Heart left ventricle (tissue), 13 donors: ENCODE data around the gene SQOR.

Source experiments
- POLR2A ChIP-seq, 2 donors: fragments of 450-650 bp; IDR thresholded peaks; one replicate each; pipeline ENCODE4 v1.6.1; 2017; ENCODE audit warnings: antibody characterized with exemption in 2 of 2, mild to moderate bottlenecking in 2 of 2, moderate library complexity in 2 of 2
- TF ChIP-seq, protein P1 (sequence below), 12 donors: fragments of 200-600 bp; sonication (generic) in 4 of 12; IDR thresholded peaks; one replicate each; pipeline versions ENCODE4 v1.5.0 to v1.8.0; 2018 to 2022; ENCODE audit warnings: antibody characterized with exemption in 12 of 12, mild to moderate bottlenecking in 5 of 12
- donor health status: ischemic (EF 13 %, LVEDD 7.1; RV severe dilation, severe dysfunction).
- donor health status: DM: no; HTN: yes; CAD: no.
- donor health status: DM: no; HTN: no; CAD: no.
- donor health status: ischemic (EF 25% LVEDD 6.9; RV normal size, moderate dysfunction).
- donor health status: ischemic (EF 25% LVEDD 5.7; RV mildly dilated, moderate dysfunction).
- donor health status: ischemic (EF 35%, LVEDD 5.7; RV mildly dilated, moderate dysfunction).
- donor health status: nonischemic (EF 11% LVEDD 7.7; RV severe dilation, severe dysfunction).
- donor health status: DM: yes; HTN: yes; CAD: no.
- donor health status: PGD.
- donor health status: ischemic (EF 29% LVEDD 5.4; RV normal size, mild dysfunction).
- donor health status: nonischemic (EF 23%, LVEDD 6.1; RV moderate dilation, normal function).

DNA sequence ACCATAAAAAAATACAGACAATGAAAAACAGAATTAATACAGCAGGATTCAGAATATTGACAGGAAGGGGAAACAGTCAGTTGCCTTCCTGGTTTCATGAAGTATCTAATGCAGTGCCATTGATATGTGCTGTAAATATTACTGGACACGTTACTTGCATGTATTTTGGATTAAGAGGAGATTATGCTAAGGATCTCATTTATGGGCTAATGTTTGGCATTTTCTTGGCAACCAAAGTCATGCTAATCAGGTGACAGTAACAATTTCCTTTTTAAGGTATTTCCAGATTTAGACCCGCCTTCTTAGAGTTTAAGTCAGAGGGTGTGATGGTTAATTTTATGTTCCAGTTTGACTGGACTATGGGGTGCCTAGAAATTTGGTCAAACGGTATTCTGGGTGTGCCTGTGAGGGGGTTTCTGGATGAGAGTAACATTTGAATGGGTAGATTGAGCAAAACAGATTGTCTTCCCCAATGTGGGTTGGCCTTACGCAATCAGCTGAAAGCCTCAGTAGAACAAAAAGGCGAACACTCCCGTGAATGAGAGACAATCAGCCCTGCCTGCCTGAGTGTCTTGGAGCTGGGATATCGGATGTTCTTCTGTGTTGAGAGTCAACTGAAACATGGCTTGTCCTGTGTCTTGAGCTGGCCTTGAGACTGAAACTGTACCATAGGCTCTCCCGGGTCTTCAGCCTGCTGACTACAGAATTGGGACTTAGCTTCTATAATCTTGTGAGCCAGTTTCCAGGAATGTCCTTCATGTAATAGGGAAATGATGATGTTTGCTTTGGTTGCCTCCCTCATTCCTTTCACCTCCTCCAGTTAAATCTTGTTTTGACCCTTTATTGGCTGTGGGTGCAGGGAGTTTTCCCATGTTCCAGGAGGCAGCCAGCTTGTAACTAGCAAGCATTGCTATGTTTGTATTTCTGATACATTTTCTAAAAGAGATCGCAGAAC is 10.5 kb downstream of the SQOR start:
- TF ChIP-seq, protein P1, sequence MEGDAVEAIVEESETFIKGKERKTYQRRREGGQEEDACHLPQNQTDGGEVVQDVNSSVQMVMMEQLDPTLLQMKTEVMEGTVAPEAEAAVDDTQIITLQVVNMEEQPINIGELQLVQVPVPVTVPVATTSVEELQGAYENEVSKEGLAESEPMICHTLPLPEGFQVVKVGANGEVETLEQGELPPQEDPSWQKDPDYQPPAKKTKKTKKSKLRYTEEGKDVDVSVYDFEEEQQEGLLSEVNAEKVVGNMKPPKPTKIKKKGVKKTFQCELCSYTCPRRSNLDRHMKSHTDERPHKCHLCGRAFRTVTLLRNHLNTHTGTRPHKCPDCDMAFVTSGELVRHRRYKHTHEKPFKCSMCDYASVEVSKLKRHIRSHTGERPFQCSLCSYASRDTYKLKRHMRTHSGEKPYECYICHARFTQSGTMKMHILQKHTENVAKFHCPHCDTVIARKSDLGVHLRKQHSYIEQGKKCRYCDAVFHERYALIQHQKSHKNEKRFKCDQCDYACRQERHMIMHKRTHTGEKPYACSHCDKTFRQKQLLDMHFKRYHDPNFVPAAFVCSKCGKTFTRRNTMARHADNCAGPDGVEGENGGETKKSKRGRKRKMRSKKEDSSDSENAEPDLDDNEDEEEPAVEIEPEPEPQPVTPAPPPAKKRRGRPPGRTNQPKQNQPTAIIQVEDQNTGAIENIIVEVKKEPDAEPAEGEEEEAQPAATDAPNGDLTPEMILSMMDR (IDR thresholded peaks at IDR 0.05), result no peak
- TF ChIP-seq POLR2A (IDR thresholded peaks at IDR 0.05), result no peak
